ENCODE data around the gene ZNF423. TPM values are rescaled to one million over a fixed set of nuclear protein-coding genes. Genes with fewer than 3 reads are reported as not detected.

The ZNF423 gene
- total RNA-seq, 1 experiment from 2014 or later, result 0.49 TPM

Other genes starting within 250 kb of the ZNF423 start
- 22.0 TPM for gene CNEP1R1, start 169.1 kb upstream of the ZNF423 start, total RNA-seq (2021; ENCODE audit: unreplicated experiment)
- gene HEATR3, start 209.9 kb upstream of the ZNF423 start, total RNA-seq (2021; ENCODE audit: unreplicated experiment), result 18.6 TPM